GM21390 (cell line): ENCODE measurements around the gene TMEM51.
"Not testable (repeated sequence)": the region's sequence is repeated elsewhere in the genome, so short reads cannot be mapped to it uniquely, and the experiment has no call there.

Experiments used
- ATAC-seq: cut with Tn5 transposase; IDR thresholded peaks from one replicate; pipeline ENCODE4 v1.9.1; 2021; ENCODE audit not compliant: unreplicated experiment

TMEM51 gene

GRCh38 chr1:15175324-15176094, 22.0 kb downstream of the TMEM51 start:
- ATAC-seq: not testable (repeated sequence)

GRCh38 chr1:15176120-15176519, 22.6 kb downstream of the TMEM51 start:
- ATAC-seq: no peak

DNA sequence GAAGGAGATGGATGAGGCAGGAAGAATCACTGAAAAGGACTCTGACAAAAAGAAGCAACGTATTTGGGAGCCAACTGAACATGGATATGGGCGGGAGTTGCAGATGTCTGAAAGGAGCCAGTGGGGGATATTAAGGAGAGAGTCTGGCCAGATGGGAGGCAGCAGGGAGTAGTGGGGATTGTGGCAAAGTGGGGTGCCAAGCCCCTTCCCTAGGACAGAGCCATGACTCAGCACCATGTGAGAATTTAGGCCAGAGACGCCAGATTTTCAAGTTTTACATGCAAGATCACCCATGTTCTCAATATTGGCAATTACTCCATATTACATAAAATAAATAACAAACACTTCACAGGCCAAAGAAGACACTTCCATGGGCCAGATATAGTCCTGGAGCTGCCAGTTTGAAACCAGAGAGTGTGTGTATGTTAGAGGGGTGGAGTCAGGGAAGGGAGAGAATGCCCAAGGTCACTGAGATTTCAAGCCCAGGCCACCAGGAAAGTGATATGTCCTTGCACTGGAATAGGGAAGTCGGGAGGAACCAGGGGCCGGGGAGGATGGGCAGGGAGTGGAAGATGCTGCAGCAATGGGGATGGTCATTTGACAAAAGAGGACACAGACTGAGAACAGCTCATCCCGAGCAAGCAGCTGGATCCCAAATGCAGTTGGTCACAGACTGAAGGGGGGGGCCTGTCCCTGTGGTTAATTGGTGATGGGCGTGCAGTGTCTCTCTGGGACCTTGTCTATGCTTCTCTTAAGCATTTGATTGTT, 23.5 kb downstream of the TMEM51 start:
- no peak for ATAC-seq

- no peak for ATAC-seq
These were observed 24.2 kb downstream of the TMEM51 start for GRCh38 chr1:15177710-15178166.

- ATAC-seq: no peak
These were observed 25.3 kb downstream of the TMEM51 start for GRCh38 chr1:15178571-15179484.

- no peak for ATAC-seq
These were observed 25.9 kb downstream of the TMEM51 start for GRCh38 chr1:15179485-15179883.

- ATAC-seq: no peak
These were observed 26.6 kb downstream of the TMEM51 start for GRCh38 chr1:15180189-15180588.

DNA sequence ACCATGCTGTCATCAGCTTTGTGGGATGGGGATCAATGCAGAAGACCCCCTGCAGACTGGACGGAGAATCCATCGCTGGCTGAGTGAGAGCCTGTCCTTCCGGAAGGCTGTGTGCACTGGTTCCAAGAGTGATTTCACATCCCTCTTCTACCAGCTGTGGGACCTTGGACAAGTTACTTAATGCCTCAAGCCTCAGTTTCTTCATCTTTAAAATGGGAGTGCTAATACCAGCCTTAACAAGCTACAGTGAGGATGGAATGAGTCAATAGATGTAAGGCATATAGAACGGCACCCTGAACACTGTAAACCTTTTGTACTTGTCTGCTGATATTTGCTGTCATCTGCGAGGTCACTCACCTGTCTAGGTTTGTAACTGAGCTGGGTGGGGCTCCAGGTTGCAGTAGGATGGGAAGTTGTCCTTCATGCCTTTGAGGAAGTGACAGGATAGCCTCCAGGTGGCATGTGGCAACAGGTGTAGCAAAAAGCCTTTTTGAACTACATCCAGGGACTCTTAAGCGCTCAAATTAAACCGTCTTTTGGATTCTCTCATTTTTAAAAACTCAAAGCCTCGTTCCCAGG, 27.5 kb downstream of the TMEM51 start:
- no peak for ATAC-seq

- no peak for ATAC-seq
These were observed 28.0 kb downstream of the TMEM51 start for GRCh38 chr1:15181564-15181963.

GRCh38 chr1:15184436-15185241, 31.1 kb downstream of the TMEM51 start:
- no peak for ATAC-seq

DNA sequence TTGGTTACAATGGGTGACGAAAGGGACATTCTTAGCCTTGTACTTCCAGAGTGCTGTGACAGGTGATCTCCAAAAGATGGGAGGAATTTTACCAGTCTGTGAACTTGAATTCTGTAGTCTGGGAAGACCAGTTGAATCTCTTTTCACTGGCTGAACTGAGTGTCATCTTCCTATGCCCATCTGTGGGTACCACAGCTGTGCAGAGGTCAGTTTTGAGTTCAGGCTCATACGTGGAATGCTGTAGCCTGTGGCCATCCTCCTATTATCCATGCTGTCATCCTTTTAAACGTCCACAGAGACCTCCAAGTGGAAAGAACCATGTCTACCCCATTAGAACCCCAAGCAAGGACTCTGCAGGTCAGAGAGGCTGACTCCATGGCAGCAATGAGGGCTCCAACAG, 32.1 kb downstream of the TMEM51 start:
- ATAC-seq: no peak

GRCh38 chr1:15186073-15186845, 32.7 kb downstream of the TMEM51 start:
- ATAC-seq: no peak

GRCh38 chr1:15186846-15187151, 33.3 kb downstream of the TMEM51 start:
- ATAC-seq: no peak

GRCh38 chr1:15187175-15188129, 33.9 kb downstream of the TMEM51 start:
- ATAC-seq: no peak

DNA sequence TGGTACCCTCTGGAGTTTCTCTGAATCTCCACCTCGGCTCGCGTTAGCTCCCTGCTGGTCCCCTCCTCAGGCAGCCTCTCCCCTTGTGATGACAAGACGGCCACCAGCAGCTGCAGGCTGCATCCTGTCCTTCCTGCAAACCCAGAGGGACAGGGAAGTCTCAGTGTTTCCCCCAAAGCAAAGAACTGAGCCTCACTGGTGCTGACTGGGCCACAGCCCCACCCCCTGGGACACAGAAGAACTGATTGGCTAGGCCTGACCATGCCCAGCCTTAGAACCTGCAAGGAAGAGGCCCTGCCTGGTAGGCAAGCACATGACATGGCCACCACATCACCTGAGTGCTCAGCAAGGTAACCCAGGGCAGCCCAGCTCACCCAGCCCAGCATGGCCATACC, 34.6 kb downstream of the TMEM51 start:
- no peak for ATAC-seq

DNA sequence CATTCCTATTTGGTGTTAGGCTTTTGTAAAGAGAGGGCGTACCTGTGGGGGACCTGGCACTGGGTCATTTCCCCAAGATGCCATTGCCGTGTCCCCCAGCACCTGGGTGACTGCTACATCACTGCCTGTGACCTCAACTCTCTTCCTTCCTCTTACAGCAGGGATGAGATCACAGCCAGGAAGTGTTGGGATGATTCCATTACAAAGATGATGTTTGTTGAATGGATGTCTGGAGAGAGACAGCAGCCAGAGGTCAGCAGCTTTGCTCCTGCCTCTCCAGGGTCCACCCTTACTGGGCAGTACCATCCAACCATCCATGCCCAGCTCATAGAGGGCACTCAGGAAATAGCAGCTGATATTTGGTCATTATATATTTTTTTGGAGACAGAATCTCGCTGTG, 35.1 kb downstream of the TMEM51 start:
- no peak for ATAC-seq

DNA sequence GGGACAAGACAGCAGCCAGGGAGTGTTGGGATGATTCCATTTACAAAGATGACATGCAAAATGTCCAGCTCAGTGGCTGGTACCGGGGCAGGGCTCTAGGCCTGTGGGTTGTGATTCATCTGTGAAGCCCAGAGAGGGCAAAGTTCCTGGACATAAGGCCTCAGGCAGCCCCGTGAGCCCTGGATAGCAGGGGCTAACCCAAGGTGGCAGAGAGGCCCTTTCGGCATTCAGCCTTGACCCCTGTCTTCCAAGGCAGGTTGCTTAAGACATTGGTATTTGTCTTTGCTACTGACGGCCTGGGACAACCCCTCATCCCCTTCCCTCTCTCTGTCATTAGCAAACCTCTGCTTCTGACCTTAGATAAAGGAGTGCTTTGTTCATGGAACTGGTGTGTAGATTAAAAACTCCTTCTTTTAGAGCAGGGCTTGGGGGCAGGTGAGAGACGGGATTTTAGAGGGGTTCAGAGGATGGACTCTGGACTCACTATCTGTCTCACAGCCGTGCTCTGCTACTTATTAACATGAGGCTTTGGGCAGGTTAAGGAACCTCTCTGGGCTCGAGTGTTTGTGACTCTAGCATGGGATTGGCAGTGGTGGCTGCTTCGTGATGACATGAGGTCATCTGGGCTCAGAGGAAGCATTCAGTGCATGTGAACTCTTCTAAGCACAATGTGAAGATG, 36.3 kb downstream of the TMEM51 start:
- no peak for ATAC-seq

DNA sequence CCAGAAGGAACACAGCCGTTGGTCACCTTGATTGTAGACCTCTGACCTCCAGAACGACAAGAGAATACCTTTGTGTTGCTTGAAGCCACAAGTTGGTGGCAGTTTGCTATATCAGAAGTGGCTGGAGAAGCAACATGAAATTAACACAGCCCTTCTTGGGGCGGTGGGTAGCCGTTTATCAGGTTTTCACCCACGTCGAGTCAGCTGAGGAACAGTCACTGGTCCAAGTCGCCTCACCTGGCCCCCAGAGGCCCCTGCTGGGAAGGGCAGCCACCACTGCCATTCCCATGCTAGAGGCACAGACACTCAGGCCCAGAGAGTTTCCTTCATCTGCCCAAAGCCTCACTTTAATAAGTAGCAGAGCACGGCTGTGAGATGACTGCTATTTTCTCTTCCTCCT, 37.7 kb downstream of the TMEM51 start:
- no peak for ATAC-seq
